Measurements from ENCODE around the gene C18orf54. TPM values are rescaled to one million over a fixed set of nuclear protein-coding genes. Genes with fewer than 3 reads are reported as not detected.

C18orf54 gene
- total RNA-seq, 1 donor from 2014 or later, result 10.4 TPM

- Mint-ChIP-seq H3K36me3 (ENCODE audit: low read depth) (no peaks in the 10 kb centered on the region), H3K4me3 (ENCODE audit: low read depth) (no peak overlapping the region), H3K27ac (no peak overlapping the region), H3K9me3 (no peaks in the 10 kb centered on the region), H3K27me3 (ENCODE audit: low read depth) (no peaks in the 10 kb centered on the region), H3K4me1 (ENCODE audit: low read depth) (peaks cover 37% of the 10 kb centered on the region)
- no peak for DNase-seq (ENCODE audit: low spot score)
- intact Hi-C loops (cut with micrococcal nuclease), result loop anchor here (5.0 kb wide), 1 partner anchor 166 kb away; no protein-coding TSS in a partner anchor
These were observed 33.1 kb downstream of the C18orf54 start for GRCh38 chr18:54390838-54391237.

DNA sequence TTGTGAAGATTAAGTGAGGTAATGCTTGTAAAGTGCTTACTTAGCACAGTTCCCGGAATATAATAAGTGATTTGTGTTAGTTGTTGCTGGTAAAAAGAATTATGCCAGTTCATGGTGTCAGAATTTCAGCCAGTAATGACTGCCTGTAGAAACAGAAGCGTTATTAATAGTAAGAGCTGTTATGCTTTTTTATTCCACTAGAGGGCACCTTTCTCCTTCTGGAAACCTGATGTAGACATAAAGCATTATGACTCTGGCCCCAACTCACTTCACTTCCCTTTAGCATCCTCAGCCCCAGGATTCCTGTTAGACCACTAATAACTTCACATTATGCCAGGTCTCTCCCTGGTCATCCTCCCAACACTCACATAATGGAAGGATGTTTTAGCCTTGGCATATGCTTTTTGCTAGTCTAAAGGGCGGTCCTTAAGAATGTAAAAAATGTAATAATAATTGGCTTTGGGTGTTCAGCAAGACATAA lies 34.9 kb downstream of the C18orf54 start:
- no peaks in the 10 kb centered on the region for H3K36me3 Mint-ChIP-seq (ENCODE audit: low read depth)
- intact Hi-C loops (cut with micrococcal nuclease), result loop anchor here (2.0 to 5.0 kb wide), 3 partner anchors 36 to 280 kb away; partner anchors contain the start of genes C18orf54 and STARD6
- peaks cover 40% of the 10 kb centered on the region for H3K4me1 Mint-ChIP-seq (ENCODE audit: low read depth)
- H3K9me3 Mint-ChIP-seq, result no peaks in the 10 kb centered on the region
- H3K27me3 Mint-ChIP-seq (ENCODE audit: low read depth), result no peaks in the 10 kb centered on the region
- no peak for DNase-seq (ENCODE audit: low spot score)
- no peak overlapping the region for H3K4me3 Mint-ChIP-seq (ENCODE audit: low read depth)
- no peak overlapping the region for H3K27ac Mint-ChIP-seq

DNA sequence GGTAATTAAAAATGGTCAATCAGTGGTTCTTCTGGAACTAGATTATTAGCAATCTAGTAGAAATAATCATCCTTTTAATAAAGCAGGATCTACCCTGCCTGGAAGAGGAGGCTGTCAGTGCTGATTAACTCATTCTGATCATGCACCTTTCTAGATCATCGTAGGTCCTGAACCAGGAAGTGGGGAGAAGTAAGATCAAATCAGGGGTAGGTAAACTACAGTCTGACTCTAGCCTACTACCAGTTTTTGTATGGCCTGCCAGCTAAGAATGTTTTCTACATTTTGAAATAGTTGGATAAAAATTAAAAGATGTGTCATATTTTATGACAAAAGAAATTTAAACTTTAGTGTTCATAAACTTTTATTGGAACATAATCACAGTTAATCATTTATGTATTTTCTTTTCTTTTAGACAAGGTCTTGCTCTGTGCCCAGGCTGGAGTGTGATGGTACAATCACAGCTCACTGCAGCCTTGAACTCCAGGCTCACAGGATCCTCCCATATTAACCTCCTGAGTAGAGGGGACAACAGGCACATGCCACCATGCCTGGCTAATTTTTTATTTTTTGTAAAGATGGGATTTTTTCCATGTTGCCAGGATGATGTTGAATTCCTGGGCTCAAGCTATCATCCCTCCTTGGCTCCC lies 36.1 kb downstream of the C18orf54 start:
- Mint-ChIP-seq H3K27ac (no peak overlapping the region), H3K4me1 (ENCODE audit: low read depth) (peaks cover 31% of the 10 kb centered on the region), H3K27me3 (ENCODE audit: low read depth) (peaks cover 1% of the 10 kb centered on the region)

GRCh38 chr18:54396760-54397159 lies 39.1 kb downstream of the C18orf54 start:
- Mint-ChIP-seq H3K4me3 (ENCODE audit: low read depth) (no peak overlapping the region), H3K9me3 (no peaks in the 10 kb centered on the region), H3K36me3 (ENCODE audit: low read depth) (no peaks in the 10 kb centered on the region), H3K27me3 (ENCODE audit: low read depth) (peaks cover 1% of the 10 kb centered on the region), H3K4me1 (ENCODE audit: low read depth) (peaks cover 12% of the 10 kb centered on the region), H3K27ac (no peak overlapping the region)
- no peak for DNase-seq (ENCODE audit: low spot score)
- intact Hi-C loops (cut with micrococcal nuclease), result no loop called here

More for the DNA sequence above, 36.1 kb downstream of the C18orf54 start:
- Mint-ChIP-seq H3K4me3 (ENCODE audit: low read depth) (no peak overlapping the region), H3K36me3 (ENCODE audit: low read depth) (no peaks in the 10 kb centered on the region), H3K9me3 (no peaks in the 10 kb centered on the region)
- intact Hi-C loops (cut with micrococcal nuclease), result loop anchor here (2.0 to 5.0 kb wide), 3 partner anchors 37 to 279 kb away; partner anchors contain the start of genes C18orf54 and STARD6
- no peak for DNase-seq (ENCODE audit: low spot score)

DNA sequence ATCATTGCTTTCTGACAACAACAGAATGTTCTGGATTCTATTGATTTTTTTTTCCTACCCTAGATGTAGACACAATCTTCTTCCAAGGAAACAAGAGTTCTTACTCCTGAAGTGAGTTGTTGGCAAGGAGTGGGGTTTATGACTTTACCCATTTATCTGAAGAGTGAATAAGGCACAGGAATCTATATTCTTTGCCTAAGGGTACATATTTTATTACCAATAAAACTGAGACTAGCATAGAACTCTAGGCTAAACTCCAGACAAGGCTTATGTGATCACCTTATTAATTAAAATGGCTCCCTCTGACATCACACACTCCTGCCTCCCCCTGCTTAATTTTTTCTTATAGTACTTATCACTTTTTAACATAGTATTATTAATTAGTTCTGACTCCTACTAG lies 47.6 kb downstream of the C18orf54 start:
- intact Hi-C loops (cut with micrococcal nuclease), result no loop called here
- Mint-ChIP-seq H3K27me3 (ENCODE audit: low read depth) (peaks cover 14% of the 10 kb centered on the region), H3K9me3 (no peaks in the 10 kb centered on the region), H3K27ac (no peak overlapping the region), H3K36me3 (ENCODE audit: low read depth) (no peaks in the 10 kb centered on the region), H3K4me1 (ENCODE audit: low read depth) (no peaks in the 10 kb centered on the region), H3K4me3 (ENCODE audit: low read depth) (no peak overlapping the region)
- DNase-seq (ENCODE audit: low spot score), result no peak

DNA sequence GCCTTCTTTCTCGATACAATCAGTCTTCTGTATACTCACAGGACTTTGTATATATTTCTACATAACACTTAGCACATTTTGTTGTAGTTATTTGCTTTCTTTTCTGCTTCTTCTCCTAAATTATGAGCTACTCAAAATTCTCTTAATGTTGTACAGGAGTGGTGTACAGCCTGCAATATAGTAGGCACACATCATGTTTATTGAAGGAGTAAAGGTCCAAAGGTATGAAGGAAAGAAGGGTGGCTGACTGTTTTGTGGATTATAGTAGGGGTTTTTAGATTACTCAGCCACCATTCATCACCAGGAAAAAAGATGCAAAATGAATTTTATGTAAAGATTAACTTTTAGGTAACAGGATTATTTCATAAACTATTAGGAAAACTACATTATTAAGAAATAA lies 54.1 kb downstream of the C18orf54 start:
- Mint-ChIP-seq H3K9me3 (no peaks in the 10 kb centered on the region), H3K27me3 (ENCODE audit: low read depth) (peaks cover 13% of the 10 kb centered on the region)

DNA sequence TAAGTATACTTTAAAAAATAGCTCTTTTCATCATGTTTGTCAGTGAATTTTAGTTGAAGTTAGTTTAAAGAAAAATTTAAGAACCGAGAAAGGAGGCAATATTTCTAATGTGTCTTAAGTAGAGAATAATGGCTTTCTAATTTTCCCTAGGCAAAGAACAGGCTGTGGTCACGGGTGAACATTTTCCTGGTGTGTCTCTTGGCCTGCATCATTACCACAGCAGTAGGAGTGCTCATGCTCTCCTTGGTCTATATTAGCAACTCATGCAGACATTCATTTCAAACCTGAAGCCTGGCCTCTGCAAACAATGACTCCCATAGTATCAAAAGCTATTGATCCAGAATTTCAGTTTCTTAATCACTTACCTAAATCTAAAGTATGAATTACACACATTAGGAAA lies 57.4 kb downstream of the C18orf54 start:
- Mint-ChIP-seq H3K27me3 (ENCODE audit: low read depth) (peaks cover 9% of the 10 kb centered on the region), H3K9me3 (no peaks in the 10 kb centered on the region), H3K36me3 (ENCODE audit: low read depth) (no peaks in the 10 kb centered on the region), H3K4me3 (ENCODE audit: low read depth) (no peak overlapping the region), H3K27ac (no peak overlapping the region), H3K4me1 (ENCODE audit: low read depth) (no peaks in the 10 kb centered on the region)
- DNase-seq (ENCODE audit: low spot score), result no peak
- intact Hi-C loops (cut with micrococcal nuclease), result no loop called here

More for the DNA sequence above, 54.1 kb downstream of the C18orf54 start:
- DNase-seq (ENCODE audit: low spot score), result no peak
- H3K27ac Mint-ChIP-seq, result no peak overlapping the region
- no peaks in the 10 kb centered on the region for H3K36me3 Mint-ChIP-seq (ENCODE audit: low read depth)
- no peaks in the 10 kb centered on the region for H3K4me1 Mint-ChIP-seq (ENCODE audit: low read depth)
- intact Hi-C loops (cut with micrococcal nuclease), result no loop called here
- no peak overlapping the region for H3K4me3 Mint-ChIP-seq (ENCODE audit: low read depth)

- H3K4me3 Mint-ChIP-seq (ENCODE audit: low read depth), result no peak overlapping the region
- no peak overlapping the region for H3K27ac Mint-ChIP-seq
- H3K9me3 Mint-ChIP-seq, result no peaks in the 10 kb centered on the region
- no peak for DNase-seq (ENCODE audit: low spot score)
- H3K36me3 Mint-ChIP-seq (ENCODE audit: low read depth), result no peaks in the 10 kb centered on the region
- intact Hi-C loops (cut with micrococcal nuclease), result no loop called here
- H3K27me3 Mint-ChIP-seq (ENCODE audit: low read depth), result peaks cover 9% of the 10 kb centered on the region
- no peaks in the 10 kb centered on the region for H3K4me1 Mint-ChIP-seq (ENCODE audit: low read depth)
These were observed 58.7 kb downstream of the C18orf54 start for GRCh38 chr18:54416436-54416835.

- DNase-seq (ENCODE audit: low spot score), result no peak
- H3K36me3 Mint-ChIP-seq (ENCODE audit: low read depth), result no peaks in the 10 kb centered on the region
- peaks cover 4% of the 10 kb centered on the region for H3K27me3 Mint-ChIP-seq (ENCODE audit: low read depth)
- H3K9me3 Mint-ChIP-seq, result no peaks in the 10 kb centered on the region
- intact Hi-C loops (cut with micrococcal nuclease), result no loop called here
- H3K4me3 Mint-ChIP-seq (ENCODE audit: low read depth), result no peak overlapping the region
- H3K4me1 Mint-ChIP-seq (ENCODE audit: low read depth), result no peaks in the 10 kb centered on the region
- H3K27ac Mint-ChIP-seq, result no peak overlapping the region
These were observed 66.1 kb downstream of the C18orf54 start for GRCh38 chr18:54423831-54424230.

DNA sequence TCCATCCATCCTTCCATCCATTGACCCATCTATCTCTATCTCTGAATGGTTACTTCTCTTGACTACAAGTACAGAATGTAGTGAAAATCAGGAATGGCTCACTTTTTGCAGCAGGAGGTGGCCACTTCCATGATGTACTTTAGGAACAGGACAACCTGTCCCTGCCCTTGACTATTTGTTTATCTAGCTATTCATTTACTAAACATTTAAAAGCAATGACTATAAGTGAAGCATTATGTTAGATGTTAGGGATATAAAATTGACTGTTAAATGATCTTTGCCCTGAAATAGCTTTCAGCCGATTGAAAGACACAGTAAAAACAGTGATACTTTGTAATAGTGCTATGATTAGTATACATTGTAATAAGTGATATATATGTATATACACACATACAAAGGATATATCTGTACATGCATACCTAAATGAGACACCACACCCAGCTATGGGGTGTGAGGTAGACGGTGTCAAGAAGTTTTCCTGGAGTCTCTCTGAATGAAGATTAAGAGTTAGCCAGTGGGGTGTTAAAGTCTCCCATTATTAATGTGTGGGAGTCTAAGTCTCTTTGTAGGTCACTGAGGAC lies 68.5 kb downstream of the C18orf54 start:
- intact Hi-C loops (cut with micrococcal nuclease), result no loop called here
- Mint-ChIP-seq H3K9me3 (no peaks in the 10 kb centered on the region), H3K36me3 (ENCODE audit: low read depth) (no peaks in the 10 kb centered on the region), H3K27ac (no peak overlapping the region), H3K4me1 (ENCODE audit: low read depth) (no peaks in the 10 kb centered on the region), H3K4me3 (ENCODE audit: low read depth) (no peak overlapping the region), H3K27me3 (ENCODE audit: low read depth) (peaks cover 2% of the 10 kb centered on the region)
- no peak for DNase-seq (ENCODE audit: low spot score)

Other genes with a start within 250 kb of the C18orf54 start
- 165 and 196 TPM in 2 replicates for gene MBD2, start 133.2 kb upstream of the C18orf54 start, total RNA-seq
- gene POLI, start 88.4 kb upstream of the C18orf54 start, total RNA-seq, result 11.8 and 14.1 TPM in 2 replicates
- gene STARD6, start within 50 bp of the C18orf54 start, total RNA-seq, result not detected in 2 replicates
- not detected in 2 replicates for gene DYNAP, start 233.3 kb downstream of the C18orf54 start, total RNA-seq

All from activated T-helper 2 cell treated with anti-CD3 and anti-CD28 coated beads, Interferon-gamma antibody, Interleukin-2, Interleukin-4, amounts not matched to agents 10 μg/mL and 5 μg/mL and 100 μg/mL, durations not matched to agents 14 hours and 24 hours and 36 hours (primary cell).